Epithelial cell of proximal tubule (primary cell): Measurements from ENCODE around the gene TYR. TPM values are rescaled to one million over a fixed set of nuclear protein-coding genes. Genes with fewer than 3 reads are reported as not detected.

ENCODE experiments used
- DNase-seq: peaks from one replicate; pipeline ENCODE4 v3.0.0-alpha.2; 2011; ENCODE audit warnings: low read depth
- H3K4me3 ChIP-seq: 2 replicates; pipeline ENCODE4 v1.5.1; 2011; ENCODE audit warnings: low read depth, mild to moderate bottlenecking, low read length
- CTCF ChIP-seq: conservative IDR thresholded peaks from 2 replicates; pipeline ENCODE4 v1.5.1; 2012; ENCODE audit warnings: low read depth, mild to moderate bottlenecking, low read length
- total RNA-seq: library from RNA; depleted of rRNA; stranded (reverse); fragments of >200 nt; gene quantifications from 2 replicates; pipeline ENCODE4 v1.2.3, GENCODE V29; 2015

TYR gene
- not detected in 2 replicates for total RNA-seq

GRCh38 chr11:89177691-89178231 lies at the start of gene TYR:
TYR (plus strand) TSS chr11:89177875; CDS start chr11:89177954, 79 bp downstream.
- DNase-seq, result no peak
- no peak for TF ChIP-seq CTCF
- H3K4me3 ChIP-seq, result no peak within 1 kb of the TSS

- TF ChIP-seq CTCF, result no peak
- DNase-seq, result no peak
- no peak overlapping the region for H3K4me3 ChIP-seq
Measured at GRCh38 chr11:89136606-89137005, 41.1 kb upstream of the TYR start.

GRCh38 chr11:89147229-89147628 lies 30.4 kb upstream of the TYR start:
- no peak for TF ChIP-seq CTCF
- DNase-seq, result no peak
- no peak overlapping the region for H3K4me3 ChIP-seq

- TF ChIP-seq CTCF, result no peak
Measured at GRCh38 chr11:89159974-89160373, 17.7 kb upstream of the TYR start.

GRCh38 chr11:89161949-89162348 lies 15.7 kb upstream of the TYR start:
- no peak overlapping the region for H3K4me3 ChIP-seq
- no peak for DNase-seq
- no peak for TF ChIP-seq CTCF

More at GRCh38 chr11:89159974-89160373, 17.7 kb upstream of the TYR start:
- DNase-seq, result no peak
- H3K4me3 ChIP-seq, result no peak overlapping the region

GRCh38 chr11:89163686-89164085 lies 14.0 kb upstream of the TYR start:
- DNase-seq, result no peak
- no peak for TF ChIP-seq CTCF

GRCh38 chr11:89168396-89168795 lies 9.3 kb upstream of the TYR start:
- no peak overlapping the region for H3K4me3 ChIP-seq
- TF ChIP-seq CTCF, result no peak
- DNase-seq, result no peak

More at GRCh38 chr11:89163686-89164085, 14.0 kb upstream of the TYR start:
- no peak overlapping the region for H3K4me3 ChIP-seq
